ENCODE data around the gene SRPK3.

GRCh38 chrX:153814591-153815315 lies 33.9 kb downstream of the SRPK3 start:
- TF ChIP-seq CTCF (conservative IDR thresholded peaks at IDR 0.05) (no peak), ZFX (IDR thresholded peaks at IDR 0.05) (no peak)
